ENCODE data around the gene PPP1R15B. TPM values are rescaled to one million over a fixed set of nuclear protein-coding genes. Genes with fewer than 3 reads are reported as not detected.
A peak's percentile ranks its signal among the peaks of the same experiment; 100 is the strongest.

Gene PPP1R15B
- polyA plus RNA-seq, 1 experiment: 24.6 TPM

GRCh38 chr1:204410688-204411450, 748 bp downstream of the PPP1R15B start:
- DNase-seq (ENCODE audit: low read depth): no peak
- TF ChIP-seq CTCF (IDR thresholded peaks at IDR 0.05; ENCODE audit: insufficient read depth, low read depth, low read length): no peak
- POLR2A ChIA-PET: interaction anchor here (0.6 kb wide), 1 partner anchor 11 kb away, joined by 3 read pairs; no protein-coding TSS in a partner anchor
- H3K27me3 ChIP-seq (ENCODE audit: control insufficient read depth, insufficient read depth, low read length): no peaks in the 10 kb centered on the region
- CTCF ChIA-PET: interaction anchor here (0.6 to 4.9 kb wide), 6 partner anchors 14 to 83 kb away, joined by 3 to 59 read pairs (median 4); no protein-coding TSS in a partner anchor
- H3K36me3 ChIP-seq (ENCODE audit: control insufficient read depth, insufficient read depth, low read length): peaks cover 2% of the 10 kb centered on the region
- H3K4me3 ChIP-seq (ENCODE audit: low read depth, low read length): peak overlapping the region; percentile 72

DNA sequence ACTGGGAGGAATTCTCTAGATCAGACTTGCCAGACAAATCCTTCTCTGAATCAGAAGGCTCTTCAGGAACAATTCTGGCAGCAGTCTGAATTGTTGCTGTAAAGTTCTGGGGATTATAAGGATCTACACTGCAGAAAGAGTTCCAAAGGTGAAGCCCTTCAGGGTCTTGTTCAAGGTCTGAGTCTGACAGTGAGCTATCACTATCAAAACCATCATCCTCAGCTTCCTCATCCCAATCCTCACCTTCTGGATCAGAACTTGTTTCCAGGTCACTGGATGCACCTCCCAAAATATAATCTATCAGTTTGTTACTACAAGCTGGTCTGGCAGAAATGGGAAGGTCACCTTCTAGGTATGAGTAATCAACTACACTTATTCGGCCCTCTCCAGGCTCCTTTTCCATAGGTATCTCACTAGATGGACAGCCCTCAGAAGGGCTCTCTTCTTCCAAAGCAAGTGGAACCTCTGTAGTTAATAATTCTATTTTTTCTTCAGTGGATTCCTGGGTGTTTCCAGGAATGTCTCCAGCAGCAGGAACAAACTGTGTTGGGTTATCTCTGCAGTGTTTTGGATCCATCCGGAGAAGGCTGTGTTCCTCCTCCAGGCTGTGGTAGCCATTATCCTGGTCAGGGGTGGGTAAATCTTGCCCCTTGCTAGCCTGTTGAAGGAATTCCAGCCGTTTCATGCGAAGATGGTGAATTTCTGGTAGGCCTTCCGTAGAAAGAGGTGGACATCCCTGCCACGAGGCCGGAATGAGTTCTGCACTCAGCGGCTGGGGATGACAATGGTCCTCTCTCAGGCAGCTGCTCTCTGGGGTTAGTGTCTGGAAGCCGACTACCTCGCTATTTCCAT, 1.6 kb downstream of the PPP1R15B start:
- POLR2A ChIA-PET: interaction anchor here (0.5 to 0.6 kb wide), 2 partner anchors 10 to 11 kb away, joined by 6 read pairs; no protein-coding TSS in a partner anchor
- TF ChIP-seq CTCF (IDR thresholded peaks at IDR 0.05; ENCODE audit: insufficient read depth, low read depth, low read length): no peak
- Histone ChIP-seq H3K27me3 (ENCODE audit: control insufficient read depth, insufficient read depth, low read length) (no peaks in the 10 kb centered on the region), H3K36me3 (ENCODE audit: control insufficient read depth, insufficient read depth, low read length) (peaks cover 4% of the 10 kb centered on the region), H3K4me3 (ENCODE audit: low read depth, low read length) (peak overlapping the region; percentile 72)
- CTCF ChIA-PET: interaction anchor here (0.6 to 4.9 kb wide), 6 partner anchors 14 to 84 kb away, joined by 3 to 59 read pairs (median 4); no protein-coding TSS in a partner anchor
- no peak for DNase-seq (ENCODE audit: low read depth)

DNA sequence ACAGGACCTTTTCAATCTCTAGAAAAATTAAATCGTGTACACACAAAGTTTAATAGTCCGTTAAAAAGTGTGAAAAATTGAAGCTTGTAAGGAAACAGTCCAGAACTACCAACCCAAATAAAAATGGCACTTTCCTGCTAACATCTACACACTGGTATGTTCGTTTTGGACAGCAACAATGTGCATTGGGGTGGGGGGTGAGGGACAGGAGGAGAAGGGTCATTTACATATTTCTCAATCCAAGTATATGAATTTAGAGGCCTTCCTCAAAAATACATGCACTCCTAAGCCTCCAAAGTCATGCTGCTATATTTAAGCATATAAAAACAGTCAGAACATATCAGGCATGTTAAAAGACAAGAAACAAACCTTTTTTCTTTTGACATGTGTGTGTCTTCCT, 2.5 kb downstream of the PPP1R15B start:
- H3K27me3 ChIP-seq (ENCODE audit: control insufficient read depth, insufficient read depth, low read length): no peaks in the 10 kb centered on the region
- CTCF ChIA-PET: interaction anchor here (1.8 to 4.9 kb wide), 2 partner anchors 13 to 22 kb away, joined by 5 to 59 read pairs; no protein-coding TSS in a partner anchor
- H3K36me3 ChIP-seq (ENCODE audit: control insufficient read depth, insufficient read depth, low read length): peaks cover 4% of the 10 kb centered on the region
- H3K4me3 ChIP-seq (ENCODE audit: low read depth, low read length): peak overlapping the region; percentile 72
- no peak for DNase-seq (ENCODE audit: low read depth)
- TF ChIP-seq CTCF (IDR thresholded peaks at IDR 0.05; ENCODE audit: insufficient read depth, low read depth, low read length): no peak
- POLR2A ChIA-PET: no interaction called here

- H3K36me3 ChIP-seq (ENCODE audit: control insufficient read depth, insufficient read depth, low read length): peaks cover 6% of the 10 kb centered on the region
- H3K4me3 ChIP-seq (ENCODE audit: low read depth, low read length): peak overlapping the region; percentile 72
- CTCF ChIA-PET: interaction anchor here (1.1 to 4.9 kb wide), 4 partner anchors 12 to 202 kb away, joined by 3 to 59 read pairs (median 8); no protein-coding TSS in a partner anchor
- TF ChIP-seq CTCF (IDR thresholded peaks at IDR 0.05; ENCODE audit: insufficient read depth, low read depth, low read length): no peak
- no peaks in the 10 kb centered on the region for H3K27me3 ChIP-seq (ENCODE audit: control insufficient read depth, insufficient read depth, low read length)
- POLR2A ChIA-PET: no interaction called here
- DNase-seq (ENCODE audit: low read depth): no peak
These were observed 3.0 kb downstream of the PPP1R15B start for GRCh38 chr1:204408602-204409001.
